Natural killer cell (primary cell): ENCODE measurements around the gene PROM1. TPM values are rescaled to one million over a fixed set of nuclear protein-coding genes. Genes with fewer than 3 reads are reported as not detected.
A peak's percentile ranks its signal among the peaks of the same experiment; 100 is the strongest.

Source experiments
- ATAC-seq, 3 donors: fragments of 150-1000 bp in 2 of 3; fragments of 200-7000 bp in 1 of 3; cut with Tn5 transposase; 1 replicate in 1 of 3; 2 replicates in 2 of 3; pipeline ENCODE4 v1.10.0; 2021; ENCODE audit warnings: mild to moderate bottlenecking in 2 of 3, moderate library complexity in 2 of 3
- DNase-seq, 2 donors: peaks; one replicate each; pipeline versions ENCODE4 v3.0.0 to v3.0.0-alpha.2; 2013 to 2021; ENCODE audit warnings: mixed read lengths in 1 of 2
- H3K27ac ChIP-seq: one replicate; pipeline ENCODE4 v1.5.1; 2013; ENCODE audit warnings: mild to moderate bottlenecking, low read length
- H3K27me3 ChIP-seq: one replicate; pipeline ENCODE4 v1.6.1; 2013; ENCODE audit warnings: low read length; ENCODE audit not compliant: control insufficient read depth, insufficient read depth
- H3K36me3 ChIP-seq: one replicate; pipeline ENCODE4 v1.6.1; 2013; ENCODE audit warnings: low read length; ENCODE audit not compliant: control insufficient read depth, insufficient read depth
- H3K4me1 ChIP-seq: one replicate; pipeline ENCODE4 v1.6.1; 2013; ENCODE audit warnings: low read length; ENCODE audit not compliant: control insufficient read depth, insufficient read depth
- H3K4me3 ChIP-seq: one replicate; pipeline ENCODE4 v1.5.1; 2013; ENCODE audit warnings: low read length
- H3K9me3 ChIP-seq: one replicate; pipeline ENCODE4 v1.6.1; 2013; ENCODE audit warnings: low read length; ENCODE audit not compliant: control insufficient read depth, insufficient read depth
- H3K27ac Mint-ChIP-seq, 2 donors: one replicate each; pipeline ENCODE4 v1.8.0; 2022; ENCODE audit warnings: mild to moderate bottlenecking in 2 of 2, mixed read lengths in 2 of 2, moderate library complexity in 1 of 2
- H3K27me3 Mint-ChIP-seq, 2 donors: one replicate each; pipeline ENCODE4 v1.8.0; 2022; ENCODE audit warnings: low read depth in 2 of 2, mixed read lengths in 2 of 2
- H3K36me3 Mint-ChIP-seq: one replicate; pipeline ENCODE4 v1.8.0; 2022; ENCODE audit warnings: mixed read lengths
- H3K4me1 Mint-ChIP-seq, 2 donors: one replicate each; pipeline ENCODE4 v1.8.0; 2022; ENCODE audit warnings: mixed read lengths in 2 of 2
- H3K4me3 Mint-ChIP-seq: one replicate; pipeline ENCODE4 v1.8.0; 2022; ENCODE audit warnings: mild to moderate bottlenecking, moderate library complexity, mixed read lengths
- H3K9me3 Mint-ChIP-seq, 2 donors: one replicate each; pipeline ENCODE4 v1.8.0; 2022; ENCODE audit warnings: mixed read lengths in 2 of 2
- CTCF ChIP-seq: fragments of 200-600 bp; IDR thresholded peaks from one replicate; pipeline ENCODE4 v1.8.0; 2022; ENCODE audit warnings: antibody characterized with exemption
- WGBS: methylation state at CpG from one replicate; pipeline ENCODE4 v1.1.7; 2013; ENCODE audit warnings: missing lambda C conversion rate; ENCODE audit not compliant: insufficient coverage; 5-methylcytosine and 5-hydroxymethylcytosine counted together
- intact Hi-C: fragments of 100-400 bp; cut with micrococcal nuclease; formaldehyde crosslinking; loops from one replicate; pipeline ENCODE4 v1.14.2; 2022
- total RNA-seq, 4 donors: library from RNA; stranded (reverse); fragments of 120-200 nt in 1 of 4; gene quantifications; one replicate each; pipeline versions ENCODE4 v1.2.3 to v1.2.4, GENCODE V29; 2013 to 2022

Gene PROM1
- total RNA-seq, 3 donors from 2014 or later (not counting 1 experiment from before 2014, with no cell fraction given): not detected

- no peak for TF ChIP-seq CTCF
- peak overlapping the region in 1 of 2 donors; percentile 63 for H3K27ac Mint-ChIP-seq
- H3K4me1 ChIP-seq: peaks cover 11% of the 10 kb centered on the region
- no peaks in the 10 kb centered on the region for H3K9me3 ChIP-seq
- 63% methylated on average over 6 of the region's 6 CpGs for WGBS
- H3K4me1 Mint-ChIP-seq: peaks cover 17 to 23% of the 10 kb centered on the region in 2 donors
- H3K36me3 ChIP-seq: no peaks in the 10 kb centered on the region
- DNase-seq (no peak), ATAC-seq (no peak)
- no peaks in the 10 kb centered on the region for H3K36me3 Mint-ChIP-seq
- no peak overlapping the region for H3K4me3 Mint-ChIP-seq
- H3K4me3 ChIP-seq: no peak overlapping the region
- no peaks in the 10 kb centered on the region for H3K27me3 ChIP-seq
- intact Hi-C loops: no loop called here
- H3K9me3 Mint-ChIP-seq: no peaks in the 10 kb centered on the region
- H3K27ac ChIP-seq: no peak overlapping the region
- H3K27me3 Mint-ChIP-seq: peaks cover 0 to 6% of the 10 kb centered on the region in 2 donors
These were observed 94.4 kb downstream of the PROM1 start for GRCh38 chr4:15989424-15989823.

- H3K36me3 ChIP-seq: no peaks in the 10 kb centered on the region
- peaks cover 11% of the 10 kb centered on the region for H3K4me1 ChIP-seq
- no peaks in the 10 kb centered on the region for H3K9me3 Mint-ChIP-seq
- H3K27ac Mint-ChIP-seq: no peak overlapping the region
- no peak overlapping the region for H3K4me3 ChIP-seq
- H3K36me3 Mint-ChIP-seq: no peaks in the 10 kb centered on the region
- H3K27me3 ChIP-seq: no peaks in the 10 kb centered on the region
- H3K4me3 Mint-ChIP-seq: peak overlapping the region; percentile 25
- no peaks in the 10 kb centered on the region for H3K9me3 ChIP-seq
- H3K27ac ChIP-seq: no peak overlapping the region
- 53% methylated on average over 1 of the region's 1 CpG for WGBS
- no peak for DNase-seq
- intact Hi-C loops: no loop called here
- ATAC-seq: no peak
- H3K4me1 Mint-ChIP-seq: peaks cover 17 to 23% of the 10 kb centered on the region in 2 donors
- peaks cover 5 to 6% of the 10 kb centered on the region in 2 donors for H3K27me3 Mint-ChIP-seq
- TF ChIP-seq CTCF: no peak
These were observed 95.6 kb downstream of the PROM1 start for GRCh38 chr4:15988222-15988621.

GRCh38 chr4:15986907-15987306 is 96.9 kb downstream of the PROM1 start:
- Mint-ChIP-seq H3K4me3 (no peak overlapping the region), H3K9me3 (no peaks in the 10 kb centered on the region), H3K36me3 (no peaks in the 10 kb centered on the region), H3K27me3 (peaks cover 6 to 7% of the 10 kb centered on the region in 2 donors), H3K27ac (no peak overlapping the region), H3K4me1 (peaks cover 13 to 20% of the 10 kb centered on the region in 2 donors)
- Histone ChIP-seq H3K36me3 (no peaks in the 10 kb centered on the region), H3K27me3 (no peaks in the 10 kb centered on the region), H3K27ac (no peak overlapping the region), H3K4me3 (no peak overlapping the region), H3K9me3 (no peaks in the 10 kb centered on the region), H3K4me1 (peaks cover 11% of the 10 kb centered on the region)
- 83% methylated on average over 5 of the region's 5 CpGs for WGBS
- intact Hi-C loops: no loop called here
- TF ChIP-seq CTCF: no peak
- no peak for ATAC-seq
- DNase-seq: no peak

- H3K9me3 Mint-ChIP-seq: no peaks in the 10 kb centered on the region
- peaks cover 4 to 5% of the 10 kb centered on the region in 2 donors for H3K4me1 Mint-ChIP-seq
- Histone ChIP-seq H3K9me3 (no peaks in the 10 kb centered on the region), H3K27me3 (no peaks in the 10 kb centered on the region), H3K4me3 (no peak overlapping the region), H3K36me3 (no peaks in the 10 kb centered on the region), H3K27ac (no peak overlapping the region), H3K4me1 (no peaks in the 10 kb centered on the region)
- no peaks in the 10 kb centered on the region for H3K36me3 Mint-ChIP-seq
- H3K27ac Mint-ChIP-seq: no peak overlapping the region
- DNase-seq: no peak
- peaks cover 8 to 13% of the 10 kb centered on the region in 2 donors for H3K27me3 Mint-ChIP-seq
- no peak overlapping the region for H3K4me3 Mint-ChIP-seq
- intact Hi-C loops: no loop called here
- no peak for ATAC-seq
- TF ChIP-seq CTCF: no peak
- 79% methylated on average over 2 of the region's 2 CpGs for WGBS
These were observed 100.2 kb downstream of the PROM1 start for GRCh38 chr4:15983610-15984009.
